HepG2 (cell line): ENCODE data around the gene GAREM1. TPM values are rescaled to one million over a fixed set of nuclear protein-coding genes. Genes with fewer than 3 reads are reported as not detected.
A peak's percentile ranks its signal among the peaks of the same experiment; 100 is the strongest.

Experiments
- BCL6 ChIP-seq: IDR thresholded peaks from 2 replicates; pipeline ENCODE4 v1.6.1; 2016; ENCODE audit warnings: missing genetic modification reagents, missing compliant biosample characterization
- MAFK ChIP-seq, 2 experiments: IDR thresholded peaks in 1 of 2; conservative IDR thresholded peaks in 1 of 2; 2 replicates each; pipeline ENCODE4 v1.6.1; 2011; ENCODE audit warnings: improper control_type of control experiment in 2 of 2, low read length in 2 of 2
- MED1 ChIP-seq: sonication (generic); formaldehyde crosslinking; IDR thresholded peaks from 2 replicates; pipeline ENCODE4 v1.4.0; 2020; ENCODE audit warnings: missing genetic modification reagents
- SIN3B ChIP-seq: fragments of 150-350 bp; IDR thresholded peaks from 2 replicates; pipeline ENCODE4 v1.6.1; 2014; ENCODE audit warnings: low read length
- SMARCE1 ChIP-seq: fragments of 450-650 bp; IDR thresholded peaks from 2 replicates; pipeline ENCODE4 v1.6.1; 2017; ENCODE audit warnings: borderline replicate concordance
- SOX5 ChIP-seq: IDR thresholded peaks from 2 replicates; pipeline ENCODE4 v1.6.1; 2016; ENCODE audit warnings: borderline replicate concordance
- ZNF446 ChIP-seq: sonication (generic); formaldehyde crosslinking; IDR thresholded peaks from 2 replicates; pipeline ENCODE4 v1.5.0; 2020; ENCODE audit warnings: mild to moderate bottlenecking, missing genetic modification reagents
- polyA plus RNA-seq, 8 experiments: library from polyadenylated mRNA; depleted of rRNA in 3 of 8; stranded (reverse) in 7 of 8; unstranded in 1 of 8; fragments of >200 nt; fragmentation: Illumina TruSeq in 4 of 8; extraction: Trizol in 4 of 8; gene quantifications; 2 replicates each; pipeline versions ENCODE4 v1.2.1 to v1.2.3, GENCODE V29; 2011 to 2016; ENCODE audit warnings: low read depth in 4 of 8, missing spikeins in 1 of 8, mixed read lengths in 1 of 8; ENCODE audit not compliant: insufficient read depth in 1 of 8
- total RNA-seq, 5 experiments: library from RNA; depleted of rRNA; stranded (reverse); fragments of >200 nt; fragmentation: Illumina TruSeq; extraction: Trizol; gene quantifications; 2 replicates each; pipeline ENCODE4 v1.2.3, GENCODE V29; 2016; ENCODE audit warnings: low read depth in 1 of 5
- TF ChIP-seq, protein P1 (sequence below): sonication (generic); formaldehyde crosslinking; IDR thresholded peaks from 2 replicates; pipeline ENCODE4 v1.5.1; 2020; ENCODE audit warnings: mild to moderate bottlenecking, missing genetic modification reagents, moderate library complexity
- TF ChIP-seq, protein P2 (sequence below): sonication (generic); formaldehyde crosslinking; IDR thresholded peaks from 2 replicates; pipeline ENCODE4 v1.4.0; 2020; ENCODE audit warnings: missing genetic modification reagents
- TF ChIP-seq, protein P3 (sequence below): sonication (generic); formaldehyde crosslinking; IDR thresholded peaks from 2 replicates; pipeline ENCODE4 v1.4.0; 2020; ENCODE audit warnings: missing genetic modification reagents
- TF ChIP-seq, protein P4 (sequence below): sonication (generic); formaldehyde crosslinking; IDR thresholded peaks from 2 replicates; pipeline ENCODE4 v1.4.0; 2020; ENCODE audit warnings: mild to moderate bottlenecking, missing genetic modification reagents
- TF ChIP-seq, protein P5 (sequence below): sonication (generic); formaldehyde crosslinking; conservative IDR thresholded peaks from 2 replicates; pipeline ENCODE4 v1.4.0; 2020; ENCODE audit warnings: missing genetic modification reagents

Gene GAREM1
- total and polyA plus RNA-seq, 2 of the 13 experiments (the other 11 are each of a cell fraction or from before 2014, with no cell fraction given), result 2.5 to 2.9 TPM

DNA sequence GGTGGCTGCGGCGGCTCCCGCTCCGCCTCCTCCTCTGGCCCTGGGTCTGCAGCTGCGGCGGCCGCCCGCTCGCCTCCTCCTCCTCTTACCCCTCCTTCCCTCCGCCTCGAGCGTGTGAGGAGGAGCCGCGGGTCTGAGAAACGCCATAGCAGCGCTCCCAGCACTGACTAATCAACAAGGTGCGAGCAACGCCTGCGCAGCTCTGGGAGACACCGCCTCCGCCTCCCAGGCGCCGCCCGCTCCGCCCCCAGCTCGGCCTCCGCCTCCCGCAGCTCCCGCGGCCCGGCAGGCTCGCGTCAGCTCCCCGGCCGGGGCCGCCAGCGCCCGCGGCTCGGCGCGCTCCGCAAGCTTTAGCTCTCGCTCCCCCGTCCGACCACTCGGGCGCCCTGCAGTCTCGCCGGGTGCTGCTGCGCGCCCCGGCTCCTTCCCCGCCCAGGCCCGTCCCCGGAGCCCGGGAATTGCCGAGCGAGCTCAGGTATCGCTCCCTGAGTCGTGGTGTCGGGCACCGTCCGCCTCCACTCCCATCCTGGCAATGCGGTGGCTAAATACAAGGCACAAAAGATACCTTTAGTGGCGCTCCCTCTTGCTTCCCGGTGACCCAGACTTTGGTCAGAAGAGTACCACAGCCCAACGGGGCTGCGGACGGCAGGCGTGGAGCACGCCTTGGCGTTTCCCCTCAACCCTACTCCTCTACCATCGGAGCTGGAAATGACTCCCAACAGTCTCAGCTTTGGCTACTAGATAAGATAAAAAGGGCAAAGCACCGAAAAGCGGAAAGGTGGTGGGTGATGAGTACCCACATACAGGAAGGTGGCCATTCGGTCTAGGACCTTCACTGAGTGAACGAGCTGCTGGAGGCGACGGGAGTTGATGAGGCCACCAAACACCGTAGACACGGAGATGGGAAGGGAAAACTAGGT, at the start of gene GAREM1 (continued):
- TF ChIP-seq, protein P1, sequence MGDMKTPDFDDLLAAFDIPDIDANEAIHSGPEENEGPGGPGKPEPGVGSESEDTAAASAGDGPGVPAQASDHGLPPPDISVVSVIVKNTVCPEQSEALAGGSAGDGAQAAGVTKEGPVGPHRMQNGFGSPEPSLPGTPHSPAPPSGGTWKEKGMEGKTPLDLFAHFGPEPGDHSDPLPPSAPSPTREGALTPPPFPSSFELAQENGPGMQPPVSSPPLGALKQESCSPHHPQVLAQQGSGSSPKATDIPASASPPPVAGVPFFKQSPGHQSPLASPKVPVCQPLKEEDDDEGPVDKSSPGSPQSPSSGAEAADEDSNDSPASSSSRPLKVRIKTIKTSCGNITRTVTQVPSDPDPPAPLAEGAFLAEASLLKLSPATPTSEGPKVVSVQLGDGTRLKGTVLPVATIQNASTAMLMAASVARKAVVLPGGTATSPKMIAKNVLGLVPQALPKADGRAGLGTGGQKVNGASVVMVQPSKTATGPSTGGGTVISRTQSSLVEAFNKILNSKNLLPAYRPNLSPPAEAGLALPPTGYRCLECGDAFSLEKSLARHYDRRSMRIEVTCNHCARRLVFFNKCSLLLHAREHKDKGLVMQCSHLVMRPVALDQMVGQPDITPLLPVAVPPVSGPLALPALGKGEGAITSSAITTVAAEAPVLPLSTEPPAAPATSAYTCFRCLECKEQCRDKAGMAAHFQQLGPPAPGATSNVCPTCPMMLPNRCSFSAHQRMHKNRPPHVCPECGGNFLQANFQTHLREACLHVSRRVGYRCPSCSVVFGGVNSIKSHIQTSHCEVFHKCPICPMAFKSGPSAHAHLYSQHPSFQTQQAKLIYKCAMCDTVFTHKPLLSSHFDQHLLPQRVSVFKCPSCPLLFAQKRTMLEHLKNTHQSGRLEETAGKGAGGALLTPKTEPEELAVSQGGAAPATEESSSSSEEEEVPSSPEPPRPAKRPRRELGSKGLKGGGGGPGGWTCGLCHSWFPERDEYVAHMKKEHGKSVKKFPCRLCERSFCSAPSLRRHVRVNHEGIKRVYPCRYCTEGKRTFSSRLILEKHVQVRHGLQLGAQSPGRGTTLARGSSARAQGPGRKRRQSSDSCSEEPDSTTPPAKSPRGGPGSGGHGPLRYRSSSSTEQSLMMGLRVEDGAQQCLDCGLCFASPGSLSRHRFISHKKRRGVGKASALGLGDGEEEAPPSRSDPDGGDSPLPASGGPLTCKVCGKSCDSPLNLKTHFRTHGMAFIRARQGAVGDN (CRISPR knock-in tag), result peak; percentile 77
- TF ChIP-seq, protein P2, sequence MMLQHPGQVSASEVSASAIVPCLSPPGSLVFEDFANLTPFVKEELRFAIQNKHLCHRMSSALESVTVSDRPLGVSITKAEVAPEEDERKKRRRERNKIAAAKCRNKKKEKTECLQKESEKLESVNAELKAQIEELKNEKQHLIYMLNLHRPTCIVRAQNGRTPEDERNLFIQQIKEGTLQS (CRISPR knock-in tag), result no peak
- TF ChIP-seq SIN3B (no peak), ZNF446 (CRISPR knock-in tag) (no peak), BCL6 (no peak), MAFK (conservative IDR thresholded peaks at IDR 0.05 in 1 of 2, IDR thresholded peaks at IDR 0.05 in 1 of 2; ENCODE audit: low read length in 2 of 2) (no peak), SMARCE1 (no peak), MED1 (CRISPR knock-in tag) (0 out of 2 replicates have a peak, but pooled peaks have one; percentile 31), SOX5 (no peak; the same call in 1 of the 2 replicates)
- TF ChIP-seq, protein P3, sequence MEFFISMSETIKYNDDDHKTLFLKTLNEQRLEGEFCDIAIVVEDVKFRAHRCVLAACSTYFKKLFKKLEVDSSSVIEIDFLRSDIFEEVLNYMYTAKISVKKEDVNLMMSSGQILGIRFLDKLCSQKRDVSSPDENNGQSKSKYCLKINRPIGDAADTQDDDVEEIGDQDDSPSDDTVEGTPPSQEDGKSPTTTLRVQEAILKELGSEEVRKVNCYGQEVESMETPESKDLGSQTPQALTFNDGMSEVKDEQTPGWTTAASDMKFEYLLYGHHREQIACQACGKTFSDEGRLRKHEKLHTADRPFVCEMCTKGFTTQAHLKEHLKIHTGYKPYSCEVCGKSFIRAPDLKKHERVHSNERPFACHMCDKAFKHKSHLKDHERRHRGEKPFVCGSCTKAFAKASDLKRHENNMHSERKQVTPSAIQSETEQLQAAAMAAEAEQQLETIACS, result peak; percentile 48; the same call in 1 of the 2 replicates
- TF ChIP-seq, protein P4, sequence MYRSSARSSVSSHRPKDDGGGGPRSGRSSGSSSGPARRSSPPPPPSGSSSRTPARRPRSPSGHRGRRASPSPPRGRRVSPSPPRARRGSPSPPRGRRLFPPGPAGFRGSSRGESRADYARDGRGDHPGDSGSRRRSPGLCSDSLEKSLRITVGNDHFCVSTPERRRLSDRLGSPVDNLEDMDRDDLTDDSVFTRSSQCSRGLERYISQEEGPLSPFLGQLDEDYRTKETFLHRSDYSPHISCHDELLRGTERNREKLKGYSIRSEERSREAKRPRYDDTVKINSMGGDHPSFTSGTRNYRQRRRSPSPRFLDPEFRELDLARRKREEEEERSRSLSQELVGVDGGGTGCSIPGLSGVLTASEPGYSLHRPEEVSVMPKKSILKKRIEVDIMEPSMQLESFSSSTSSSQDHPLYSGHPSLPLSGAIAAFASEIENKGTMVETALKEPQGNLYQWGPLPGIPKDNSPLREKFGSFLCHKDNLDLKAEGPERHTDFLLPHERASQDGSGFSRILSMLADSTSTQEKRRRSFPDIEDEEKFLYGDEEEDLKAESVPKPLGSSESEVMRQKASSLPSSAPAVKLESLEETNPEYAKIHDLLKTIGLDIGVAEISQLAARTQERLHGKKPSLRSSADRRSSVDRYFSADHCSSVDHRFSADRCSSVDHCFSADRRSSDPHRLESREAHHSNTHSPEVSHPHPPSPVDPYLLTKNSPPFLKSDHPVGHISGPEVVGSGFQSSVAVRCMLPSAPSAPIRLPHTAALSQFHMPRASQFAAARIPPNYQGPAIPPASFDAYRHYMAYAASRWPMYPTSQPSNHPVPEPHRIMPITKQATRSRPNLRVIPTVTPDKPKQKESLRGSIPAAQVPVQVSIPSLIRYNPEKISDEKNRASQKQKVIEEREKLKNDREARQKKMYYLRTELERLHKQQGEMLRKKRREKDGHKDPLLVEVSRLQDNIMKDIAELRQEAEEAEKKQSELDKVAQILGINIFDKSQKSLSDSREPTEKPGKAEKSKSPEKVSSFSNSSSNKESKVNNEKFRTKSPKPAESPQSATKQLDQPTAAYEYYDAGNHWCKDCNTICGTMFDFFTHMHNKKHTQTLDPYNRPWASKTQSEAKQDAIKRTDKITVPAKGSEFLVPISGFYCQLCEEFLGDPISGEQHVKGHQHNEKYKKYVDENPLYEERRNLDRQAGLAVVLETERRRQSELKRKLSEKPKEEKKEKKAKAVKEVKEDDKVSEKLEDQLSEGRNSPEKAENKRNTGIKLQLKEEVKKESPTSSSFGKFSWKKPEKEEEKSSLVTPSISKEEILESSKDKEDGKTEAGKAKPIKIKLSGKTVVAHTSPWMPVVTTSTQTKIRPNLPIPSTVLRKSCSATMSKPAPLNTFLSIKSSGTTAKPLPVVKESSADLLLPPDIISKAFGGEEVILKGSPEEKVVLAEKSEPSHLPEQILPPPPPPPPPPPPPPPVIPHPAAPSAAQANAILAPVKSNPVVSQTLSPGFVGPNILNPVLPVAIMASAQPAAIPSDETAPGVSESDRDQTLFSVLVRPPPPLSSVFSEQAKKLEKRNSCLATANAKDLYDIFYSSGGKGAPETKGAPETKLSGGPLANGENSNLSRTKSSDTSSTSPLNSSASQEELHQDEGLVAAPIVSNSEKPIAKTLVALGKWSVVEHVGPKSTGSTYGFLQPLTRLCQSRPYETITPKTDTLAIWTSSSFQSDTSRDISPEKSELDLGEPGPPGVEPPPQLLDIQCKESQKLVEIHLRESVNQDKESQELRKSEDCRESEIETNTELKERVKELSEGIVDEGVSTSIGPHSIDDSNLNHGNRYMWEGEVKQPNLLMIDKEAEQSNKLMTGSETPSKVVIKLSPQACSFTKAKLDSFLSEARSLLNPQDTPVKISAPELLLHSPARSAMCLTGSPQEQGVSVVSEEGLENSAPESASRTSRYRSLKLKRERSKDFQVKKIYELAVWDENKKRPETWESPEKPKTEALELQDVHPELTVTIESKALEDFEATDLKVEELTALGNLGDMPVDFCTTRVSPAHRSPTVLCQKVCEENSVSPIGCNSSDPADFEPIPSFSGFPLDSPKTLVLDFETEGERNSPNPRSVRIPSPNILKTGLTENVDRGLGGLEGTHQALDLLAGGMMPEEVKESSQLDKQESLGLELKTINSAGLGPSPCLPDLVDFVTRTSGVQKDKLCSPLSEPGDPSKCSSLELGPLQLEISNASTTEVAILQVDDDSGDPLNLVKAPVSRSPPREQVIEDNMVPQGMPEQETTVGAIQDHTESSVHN (CRISPR knock-in tag), result no peak
- TF ChIP-seq, protein P5, sequence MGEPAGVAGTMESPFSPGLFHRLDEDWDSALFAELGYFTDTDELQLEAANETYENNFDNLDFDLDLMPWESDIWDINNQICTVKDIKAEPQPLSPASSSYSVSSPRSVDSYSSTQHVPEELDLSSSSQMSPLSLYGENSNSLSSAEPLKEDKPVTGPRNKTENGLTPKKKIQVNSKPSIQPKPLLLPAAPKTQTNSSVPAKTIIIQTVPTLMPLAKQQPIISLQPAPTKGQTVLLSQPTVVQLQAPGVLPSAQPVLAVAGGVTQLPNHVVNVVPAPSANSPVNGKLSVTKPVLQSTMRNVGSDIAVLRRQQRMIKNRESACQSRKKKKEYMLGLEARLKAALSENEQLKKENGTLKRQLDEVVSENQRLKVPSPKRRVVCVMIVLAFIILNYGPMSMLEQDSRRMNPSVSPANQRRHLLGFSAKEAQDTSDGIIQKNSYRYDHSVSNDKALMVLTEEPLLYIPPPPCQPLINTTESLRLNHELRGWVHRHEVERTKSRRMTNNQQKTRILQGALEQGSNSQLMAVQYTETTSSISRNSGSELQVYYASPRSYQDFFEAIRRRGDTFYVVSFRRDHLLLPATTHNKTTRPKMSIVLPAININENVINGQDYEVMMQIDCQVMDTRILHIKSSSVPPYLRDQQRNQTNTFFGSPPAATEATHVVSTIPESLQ (CRISPR knock-in tag), result no peak
